ENCODE data around the gene MS4A5.

Gene MS4A5

GRCh38 chr11:60477035-60477445, 47.7 kb downstream of the MS4A5 start:
- in situ Hi-C loops (cut with MboI; ENCODE audit: low sequenced_read_pairs) = no loop called here

DNA sequence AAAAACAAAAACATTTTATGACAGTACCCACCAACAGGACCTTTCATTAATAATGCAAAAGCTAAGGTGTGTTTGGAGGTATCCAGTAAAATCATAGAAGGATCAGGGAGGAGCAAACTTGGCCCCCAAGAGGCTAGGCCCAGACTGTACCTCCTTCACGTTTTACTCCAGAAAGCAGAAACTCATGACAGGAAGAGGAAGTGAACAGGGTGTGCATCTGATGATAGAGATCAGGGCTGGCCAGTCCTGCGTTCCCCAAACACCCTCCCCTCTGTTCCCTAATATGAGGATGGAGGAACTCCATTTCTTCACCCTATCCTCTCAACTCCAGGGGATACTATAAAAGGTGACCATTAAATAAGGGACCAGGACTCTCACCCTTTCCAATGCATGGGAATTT, 53.0 kb downstream of the MS4A5 start:
- in situ Hi-C loops (cut with MboI; ENCODE audit: low sequenced_read_pairs) = no loop called here

- in situ Hi-C loops (cut with MboI; ENCODE audit: low sequenced_read_pairs) = no loop called here
These were observed 56.6 kb downstream of the MS4A5 start for GRCh38 chr11:60485987-60486386.

DNA sequence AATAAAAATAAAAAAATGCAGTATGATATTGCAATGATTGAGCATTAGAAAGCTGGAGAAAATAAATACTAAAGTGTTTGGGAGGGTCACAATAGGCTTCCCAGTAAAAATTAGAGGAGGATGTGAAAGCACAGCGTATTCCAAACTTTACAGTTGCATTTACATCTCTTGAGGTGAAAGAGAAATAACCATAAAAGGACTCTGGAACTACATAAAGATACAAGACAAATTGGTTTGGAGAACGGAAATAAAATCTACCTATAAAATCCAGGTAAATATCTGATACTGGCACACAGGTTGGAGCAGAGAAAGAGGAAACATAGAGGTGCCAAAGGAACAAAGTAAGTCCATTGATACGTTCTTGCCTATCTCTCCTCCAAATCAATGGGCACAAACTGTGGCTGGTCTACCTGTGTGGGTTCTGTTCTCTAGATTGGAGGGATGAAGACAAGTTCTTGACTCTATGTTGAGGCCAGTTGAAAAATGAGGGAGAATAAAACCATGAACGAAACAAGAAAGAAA, 63.2 kb downstream of the MS4A5 start, which contains the start of gene MS4A12:
TSS of gene MS4A12 (plus strand) at position 291 of the 522 bp plus-strand sequence. CDS start 4,541 bp downstream, outside the sequence.
- in situ Hi-C loops (cut with MboI; ENCODE audit: low sequenced_read_pairs) = no loop called here

- in situ Hi-C loops (cut with MboI; ENCODE audit: low sequenced_read_pairs) = no loop called here
These were observed 64.1 kb downstream of the MS4A5 start for GRCh38 chr11:60493454-60493853.

Measured in HL-60/S4 treated with retinoic acid at 250 ng/mL for 4 days and 3 days (cell line).